Stimulated activated CD4-positive, alpha-beta T cell treated with anti-CD3 and anti-CD28 coated beads, Interleukin-2, amount 100 ng/mL, for 4 hours (primary cell): ENCODE results near the gene POLE4.

ENCODE experiments used
- DNase-seq: peaks from one replicate; pipeline ENCODE4 v3.0.0-alpha.2; 2020; ENCODE audit warnings: low read depth

Gene POLE4

GRCh38 chr2:74991977-74992376 lies 33.5 kb downstream of the POLE4 start:
- no peak for DNase-seq

GRCh38 chr2:74999468-74999867 lies 41.0 kb downstream of the POLE4 start:
- DNase-seq, result no peak

GRCh38 chr2:75002007-75002406 lies 43.6 kb downstream of the POLE4 start:
- no peak for DNase-seq

- no peak for DNase-seq
Observed at GRCh38 chr2:75003276-75003675, 44.8 kb downstream of the POLE4 start.

GRCh38 chr2:75003773-75004172 lies 45.3 kb downstream of the POLE4 start:
- DNase-seq, result no peak

GRCh38 chr2:75006041-75006440 lies 47.6 kb downstream of the POLE4 start:
- no peak for DNase-seq

GRCh38 chr2:75007061-75007460 lies 48.6 kb downstream of the POLE4 start:
- DNase-seq, result no peak

- DNase-seq, result no peak
Observed at GRCh38 chr2:75007819-75008218, 49.4 kb downstream of the POLE4 start.

GRCh38 chr2:75010571-75010970 lies 52.1 kb downstream of the POLE4 start:
- DNase-seq, result no peak

- no peak for DNase-seq
Observed at GRCh38 chr2:75012080-75012479, 53.6 kb downstream of the POLE4 start.

- DNase-seq, result no peak
Observed at GRCh38 chr2:75018162-75018561, 59.7 kb downstream of the POLE4 start.
